Dermis blood vessel endothelial cell (primary cell): ENCODE measurements around the gene GSS. TPM values are rescaled to one million over a fixed set of nuclear protein-coding genes. Genes with fewer than 3 reads are reported as not detected.

Experiments used
- DNase-seq: peaks from one replicate; pipeline ENCODE4 v3.0.0; 2010
- total RNA-seq: library from RNA; depleted of rRNA; stranded (reverse); fragments of >200 nt; gene quantifications from 2 replicates; pipeline ENCODE4 v1.2.3, GENCODE V29; 2014

The GSS gene
- total RNA-seq, 1 donor from 2014 or later = 73.7 TPM

DNA sequence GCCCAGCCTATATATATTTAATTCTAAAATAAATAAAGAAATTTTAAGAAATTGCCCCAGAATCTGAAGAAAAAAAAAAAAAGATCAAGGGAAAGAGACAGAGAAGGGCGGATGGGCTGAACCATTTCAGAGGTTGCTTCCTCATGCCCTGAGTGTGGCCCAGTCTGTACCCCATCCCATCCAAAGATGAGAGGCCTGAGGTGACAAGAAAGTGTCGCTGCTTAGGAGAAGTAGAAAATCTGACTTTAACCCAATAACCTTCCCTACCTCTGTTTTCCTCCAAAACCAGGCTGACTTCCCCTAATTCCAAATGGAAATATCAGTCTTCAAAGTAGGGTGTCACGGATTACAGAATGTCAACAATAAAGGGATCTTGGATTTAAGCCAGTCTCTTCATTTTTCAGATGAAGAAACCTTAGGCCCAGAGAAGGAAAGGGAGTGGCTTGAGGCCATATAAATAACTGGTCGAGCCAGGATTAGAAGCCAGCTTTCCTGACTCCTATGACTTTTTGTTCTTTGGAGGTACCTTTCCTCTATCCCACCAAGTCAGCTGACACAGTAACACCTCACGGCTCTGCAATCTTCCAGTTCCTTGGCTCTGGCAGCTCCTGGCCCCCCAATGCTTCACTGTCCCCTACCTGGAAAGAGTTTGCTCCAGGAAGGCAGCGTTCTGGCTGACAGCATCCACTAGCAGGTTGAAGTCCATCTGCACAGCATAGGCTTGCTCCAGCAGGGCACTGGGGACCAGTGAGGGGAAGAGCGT is 10.1 kb downstream of the GSS start:
- no peak for DNase-seq

DNA sequence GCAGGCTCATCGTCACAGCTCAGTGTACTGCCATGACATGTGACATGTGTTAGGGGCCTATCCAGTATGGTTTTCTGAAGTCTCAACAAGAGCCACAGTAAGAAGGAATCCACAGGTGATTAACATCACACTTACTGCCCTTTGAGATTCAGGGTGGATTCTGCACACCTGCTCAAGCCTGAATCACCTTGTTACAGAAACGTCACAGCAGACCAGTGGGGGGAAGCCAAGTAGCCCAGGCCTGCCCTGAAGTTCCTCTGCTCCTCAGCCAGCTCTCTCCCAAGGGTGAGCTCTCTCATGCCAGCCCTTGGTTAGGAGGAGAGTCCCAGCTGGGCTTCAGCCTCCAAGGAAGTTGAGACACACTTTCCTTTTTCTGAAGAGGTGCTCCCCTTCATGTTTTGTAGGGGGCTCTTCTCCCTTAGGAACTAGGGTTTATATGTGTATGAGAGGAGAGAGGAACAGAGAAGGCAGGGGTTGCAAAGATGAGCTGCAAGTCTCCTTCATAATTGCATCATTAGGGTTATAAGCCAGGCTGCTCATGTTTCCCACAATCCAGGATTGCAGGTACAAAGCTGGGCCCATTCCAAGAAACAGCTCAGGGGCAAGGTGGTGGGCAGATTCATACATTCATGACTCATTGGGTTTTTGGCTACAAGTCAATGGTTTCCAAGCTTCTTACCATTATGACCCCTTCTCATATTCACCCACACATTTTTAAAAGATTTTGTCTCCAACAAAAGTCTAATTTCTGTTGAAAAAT is 11.6 kb downstream of the GSS start:
- no peak for DNase-seq

DNA sequence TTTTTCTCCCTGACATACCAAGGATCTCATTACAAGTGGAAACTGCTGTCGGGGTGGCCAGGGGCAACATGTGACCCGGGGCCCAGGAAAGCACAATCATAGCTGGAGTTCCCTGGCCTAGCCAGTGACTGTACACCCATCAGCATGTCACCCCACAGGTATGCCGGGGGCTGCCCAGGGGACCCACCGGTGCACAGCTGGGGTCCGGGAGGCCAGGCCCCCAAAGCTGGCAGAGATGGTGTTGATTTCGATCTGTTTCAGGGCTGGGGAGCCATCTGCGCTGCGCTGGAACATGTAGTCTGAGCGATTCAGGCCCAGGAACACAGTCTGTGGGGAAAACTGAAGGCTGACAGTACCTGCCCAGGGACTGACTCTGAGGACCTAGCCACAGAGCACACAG is 13.3 kb downstream of the GSS start:
- no peak for DNase-seq

DNA sequence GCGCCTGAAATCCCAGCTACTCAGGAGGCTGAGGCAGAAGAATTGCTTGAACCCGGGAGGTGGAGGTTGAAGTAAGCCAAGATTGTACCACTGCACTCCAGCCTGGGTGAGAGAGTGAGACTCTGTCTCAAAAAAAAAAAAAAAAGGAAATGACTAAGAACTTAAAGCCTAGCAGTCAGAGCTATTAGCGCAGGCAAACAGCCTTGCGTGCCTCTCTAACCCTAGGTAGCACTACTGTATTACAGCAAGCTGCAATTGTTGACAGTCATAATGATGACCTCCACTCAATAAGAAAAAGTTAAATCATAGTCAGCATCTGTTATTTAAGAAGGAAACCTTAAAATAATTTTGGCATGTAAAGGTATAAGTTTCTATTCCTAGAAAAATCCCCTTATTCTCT is 14.4 kb downstream of the GSS start:
- DNase-seq = peak; percentile 74

DNA sequence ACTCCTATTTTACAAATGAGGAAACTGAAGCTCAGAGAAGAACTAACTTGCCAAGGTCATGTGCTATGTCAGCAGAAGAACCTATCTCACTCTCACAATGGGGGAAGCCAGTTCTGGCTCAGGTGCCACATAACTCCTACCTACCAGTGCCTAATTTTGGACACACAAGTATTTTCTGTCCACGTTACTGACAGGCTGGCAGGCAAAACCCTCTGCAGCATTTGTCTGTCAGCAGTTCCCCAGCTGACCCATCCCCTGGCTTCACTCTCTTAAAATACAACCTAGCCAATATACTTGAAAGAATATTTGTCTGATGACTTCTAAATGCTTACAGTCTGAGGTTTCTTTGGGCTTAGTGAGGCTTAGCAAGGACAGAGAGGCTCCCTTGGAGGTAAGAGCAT is 15.5 kb downstream of the GSS start:
- no peak for DNase-seq

DNA sequence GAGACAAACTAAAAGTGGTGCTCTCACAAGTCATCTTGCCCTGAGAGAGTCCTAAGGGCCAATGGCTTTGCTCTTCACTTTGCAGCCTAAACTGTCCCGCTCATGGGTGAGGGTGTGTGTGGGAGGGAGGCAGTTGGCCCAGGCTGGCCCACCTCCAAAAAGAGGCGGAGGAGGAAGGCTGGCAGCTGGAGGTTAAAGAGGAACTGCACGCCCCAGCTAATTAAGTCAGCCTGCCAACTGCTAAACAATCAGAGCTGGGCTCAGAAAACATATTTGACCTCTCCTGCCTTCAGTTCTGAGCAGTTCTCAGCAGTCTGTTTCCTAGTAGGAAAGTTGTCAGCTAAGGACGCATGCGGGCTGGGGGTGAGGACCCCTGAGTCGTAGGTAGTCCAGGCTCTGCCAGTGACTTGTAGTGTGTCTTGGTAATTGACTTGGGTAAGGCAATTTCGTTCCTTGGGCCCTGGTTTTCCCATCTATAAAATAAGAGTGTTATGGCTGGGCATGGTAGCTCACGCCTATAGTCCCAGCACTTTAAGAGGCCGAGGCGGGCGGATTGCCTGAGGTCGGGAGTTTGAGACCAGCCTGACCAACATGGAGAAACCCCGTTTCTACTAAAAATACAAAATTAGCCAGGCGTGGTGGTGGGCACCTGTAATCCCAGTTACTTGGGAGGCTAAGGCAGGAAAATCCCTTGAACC is 17.0 kb downstream of the GSS start:
- DNase-seq = peak; percentile 67

DNA sequence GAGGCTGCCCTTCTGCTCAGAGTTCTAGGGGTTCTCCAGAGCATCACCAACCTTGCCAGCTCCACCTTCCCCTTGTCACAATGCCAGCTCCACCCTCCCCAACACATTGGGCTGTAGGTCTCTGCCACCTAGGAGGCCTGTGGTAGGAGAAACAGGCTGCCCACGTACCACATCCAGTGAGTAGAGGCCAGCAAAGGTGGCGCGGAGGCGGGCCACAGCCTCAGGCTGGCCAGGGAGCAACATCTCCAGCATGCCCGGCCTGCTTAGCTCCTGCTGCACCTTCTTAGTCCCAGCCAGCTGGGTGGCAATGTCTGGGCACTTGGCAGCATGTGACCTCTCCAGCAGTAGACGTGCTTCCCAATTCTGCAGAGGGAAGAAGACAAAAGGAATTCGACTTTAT is 23.8 kb downstream of the GSS start:
- DNase-seq = no peak

DNA sequence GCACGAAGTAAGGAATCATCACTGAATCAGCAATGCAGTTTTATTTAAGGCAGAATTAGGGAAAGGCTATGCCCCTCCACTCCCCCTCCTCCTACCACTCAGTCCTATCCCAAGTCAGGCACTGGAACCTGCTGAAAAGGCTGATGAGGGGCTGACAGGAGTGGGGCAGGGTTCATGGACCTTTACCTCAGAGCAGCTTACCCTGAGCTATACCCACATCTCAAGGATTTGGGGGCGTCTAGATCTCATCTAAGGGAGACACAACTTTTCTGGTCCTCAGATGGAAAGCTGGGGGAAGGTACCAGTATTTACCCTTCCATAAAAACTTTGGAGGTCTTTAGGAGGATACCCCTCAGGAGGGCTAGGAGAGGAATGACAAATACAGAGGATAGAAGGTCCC is 27.2 kb downstream of the GSS start:
- DNase-seq = no peak

DNA sequence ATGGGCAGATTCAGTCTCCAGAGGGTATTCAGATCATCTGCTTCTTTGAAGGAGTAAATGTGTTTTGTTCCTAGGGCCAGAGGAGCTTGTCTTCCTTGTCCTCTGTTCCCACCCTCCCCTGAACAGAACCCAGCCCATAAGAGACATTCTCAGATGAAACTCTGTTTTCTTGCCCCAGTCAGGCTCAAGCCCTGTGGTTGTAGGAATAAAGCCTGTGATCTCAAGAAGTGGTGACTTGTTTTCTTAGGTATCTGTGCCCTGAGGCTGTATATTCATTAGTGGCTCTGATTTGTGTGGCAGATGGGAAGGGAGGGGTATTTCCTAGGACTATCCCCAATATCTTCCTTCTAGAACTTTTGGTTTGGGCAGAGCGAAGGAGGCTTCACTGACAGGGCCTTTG is 27.9 kb downstream of the GSS start:
- no peak for DNase-seq

DNA sequence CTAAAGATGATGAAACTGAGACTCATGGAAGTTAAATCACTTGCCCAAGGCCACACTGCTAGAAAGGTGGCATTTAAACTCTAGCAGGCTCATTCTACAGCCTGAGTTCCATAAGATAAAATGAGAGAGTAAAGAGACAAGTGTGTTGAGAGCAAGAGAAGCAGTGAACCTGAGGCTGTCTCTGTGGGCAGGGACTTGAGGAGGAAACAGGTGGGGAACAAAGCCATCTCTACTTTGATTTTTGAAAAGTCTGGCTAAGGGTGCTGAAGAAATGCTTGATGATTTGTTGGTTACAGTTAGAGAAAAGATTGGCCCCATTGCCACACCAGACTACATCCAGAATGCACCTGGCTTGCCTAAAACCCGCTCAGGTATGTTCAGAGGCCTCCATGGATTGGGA is 29.0 kb downstream of the GSS start:
- no peak for DNase-seq

DNA sequence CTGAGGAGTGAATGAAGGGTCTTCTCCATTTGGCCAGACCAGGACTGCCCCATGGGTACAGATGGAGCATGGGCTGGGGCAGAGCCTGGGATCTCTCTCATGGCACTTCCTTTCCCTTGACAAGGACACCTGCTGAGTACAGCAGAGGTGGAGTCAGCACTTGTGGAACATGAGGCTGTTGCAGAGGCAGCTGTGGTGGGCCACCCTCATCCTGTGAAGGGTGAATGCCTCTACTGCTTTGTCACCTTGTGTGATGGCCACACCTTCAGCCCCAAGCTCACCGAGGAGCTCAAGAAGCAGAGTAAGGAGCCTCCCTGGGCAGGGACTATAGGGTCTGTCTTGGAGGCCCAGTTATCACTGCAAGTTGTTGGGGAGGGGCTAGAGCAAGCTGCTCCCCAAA is 29.6 kb downstream of the GSS start:
- DNase-seq = no peak

DNA sequence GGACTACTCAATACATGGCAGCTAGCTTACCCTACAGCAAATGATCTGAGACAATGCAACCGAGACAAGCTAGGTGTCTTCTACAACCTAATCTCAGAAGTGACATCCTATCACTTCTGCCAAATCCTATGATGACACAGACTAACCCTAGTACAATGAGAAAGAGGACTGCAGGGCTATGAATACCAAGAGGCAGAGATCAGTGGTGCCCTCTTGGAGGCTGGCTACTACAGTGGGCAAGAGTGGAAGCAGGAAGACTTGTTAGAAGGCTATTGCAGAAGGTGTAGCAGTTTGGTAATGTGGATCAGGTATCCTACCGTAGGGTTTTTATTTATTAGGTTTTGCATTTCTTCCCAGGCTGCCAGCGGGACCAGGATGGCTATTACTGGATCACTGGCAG is 30.3 kb downstream of the GSS start:
- DNase-seq = no peak

DNA sequence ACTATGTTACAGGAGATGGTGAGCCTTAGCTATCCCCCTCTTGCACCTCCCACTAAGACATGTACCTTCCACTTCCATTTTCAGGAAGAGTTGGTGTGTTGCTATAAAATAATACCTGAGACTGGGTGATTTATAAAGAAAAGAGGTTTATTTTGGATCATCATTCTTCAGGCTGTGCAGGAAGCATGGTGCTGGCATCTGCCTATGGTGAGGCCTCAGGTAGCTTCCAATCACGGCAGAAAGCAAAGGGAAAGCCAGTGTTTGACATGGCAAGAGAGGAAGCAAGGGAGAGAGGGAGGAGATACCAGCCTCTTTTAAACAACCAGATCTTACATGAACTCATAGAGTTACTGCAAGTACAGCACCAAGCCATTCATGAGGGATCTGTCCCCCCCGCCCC is 32.2 kb downstream of the GSS start:
- no peak for DNase-seq

DNA sequence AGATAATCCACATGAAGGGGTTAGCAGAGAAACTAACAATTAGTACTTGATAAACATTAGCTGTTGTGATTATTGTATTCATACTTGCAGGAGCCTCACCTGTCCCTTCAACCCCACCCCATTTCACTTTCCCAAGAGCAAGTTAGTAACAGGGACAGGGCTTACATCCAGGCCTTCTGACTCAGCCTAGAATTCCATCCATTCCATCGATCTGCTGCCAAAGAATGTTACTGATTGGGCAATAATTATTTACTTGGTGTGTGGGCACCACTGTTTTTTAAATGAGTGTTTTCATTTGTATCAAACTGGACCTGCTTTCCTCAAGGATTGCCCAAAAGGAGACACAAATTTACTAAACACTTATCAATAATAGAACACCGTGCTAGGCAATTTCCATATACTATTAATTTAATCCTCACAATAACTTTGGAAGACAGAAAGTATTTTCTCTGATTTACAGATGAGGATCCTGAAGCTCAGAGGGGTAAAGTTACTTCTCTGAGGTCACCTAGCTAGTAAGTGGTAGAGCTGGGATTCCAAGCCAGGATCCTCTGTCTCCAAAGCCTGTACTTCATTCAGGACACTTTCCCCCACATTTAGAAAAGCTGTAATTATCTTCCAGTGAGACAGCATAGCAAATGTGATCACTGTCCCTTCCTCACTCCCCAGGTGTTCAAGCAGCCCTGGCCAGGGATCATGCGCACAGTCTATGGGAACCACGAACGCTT is 32.8 kb downstream of the GSS start:
- DNase-seq = no peak

DNA sequence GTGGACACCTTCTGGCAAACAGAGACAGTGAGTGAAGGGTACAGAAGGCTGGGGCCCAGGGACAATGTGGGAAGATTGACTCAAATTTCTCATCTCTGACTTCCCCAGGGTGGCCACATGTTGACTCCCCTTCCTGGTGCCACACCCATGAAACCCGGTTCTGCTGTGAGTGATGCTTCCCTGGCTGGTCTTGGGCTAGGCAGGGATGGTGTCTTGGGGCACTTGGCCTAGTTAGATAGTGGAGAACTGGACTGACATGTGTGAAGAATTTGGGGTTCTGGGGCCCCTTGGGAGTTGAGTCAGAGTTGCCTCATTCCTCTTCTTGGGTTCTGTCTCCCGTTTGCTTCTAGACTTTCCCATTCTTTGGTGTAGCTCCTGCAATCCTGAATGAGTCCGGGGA is 34.2 kb downstream of the GSS start:
- DNase-seq = no peak

DNA sequence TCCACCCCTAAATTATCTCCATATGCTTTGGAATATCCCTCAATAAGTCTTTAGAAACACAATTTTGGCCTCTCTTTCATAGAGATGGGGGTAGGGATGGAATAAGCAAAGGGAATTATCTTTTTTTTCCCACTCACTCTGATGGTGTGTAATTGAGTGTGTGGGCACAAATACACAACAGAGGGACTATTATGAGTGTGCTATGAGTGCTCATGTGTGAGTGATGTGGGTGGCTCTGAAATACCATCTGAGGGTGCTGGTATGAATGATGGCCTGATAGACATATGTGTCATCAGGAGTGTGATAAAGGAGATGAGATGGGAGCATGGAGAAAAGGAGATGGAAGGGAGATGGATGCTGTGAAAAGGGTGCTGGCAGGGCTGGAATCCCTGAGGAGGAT is 35.6 kb downstream of the GSS start:
- DNase-seq = no peak

DNA sequence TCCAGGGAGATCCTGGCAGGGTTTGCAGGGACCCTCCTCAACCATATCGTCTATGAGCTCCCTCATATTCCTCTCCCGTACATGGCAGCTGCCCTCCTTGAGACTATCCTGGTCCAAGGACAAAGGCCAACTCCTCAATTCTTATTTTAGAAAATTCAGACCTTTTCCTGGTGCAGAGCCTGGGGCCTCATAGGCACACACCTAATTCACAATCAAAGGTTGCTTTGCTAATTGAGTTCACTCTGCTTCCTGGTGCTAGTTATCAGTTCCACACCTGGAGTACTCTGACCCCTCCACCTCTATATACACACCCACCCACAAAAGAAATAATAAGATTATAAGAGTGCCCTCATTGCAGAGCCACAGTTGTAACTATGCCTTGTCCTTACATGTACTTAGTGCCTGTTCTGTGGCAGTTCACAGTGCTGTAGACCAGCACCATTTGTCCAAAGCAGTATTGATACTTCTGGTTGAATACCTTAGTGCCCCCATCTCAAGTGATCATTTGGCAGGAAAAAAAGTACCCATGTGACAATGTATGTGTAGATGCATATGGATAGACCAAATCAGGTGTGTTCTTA is 38.7 kb downstream of the GSS start:
- no peak for DNase-seq

DNA sequence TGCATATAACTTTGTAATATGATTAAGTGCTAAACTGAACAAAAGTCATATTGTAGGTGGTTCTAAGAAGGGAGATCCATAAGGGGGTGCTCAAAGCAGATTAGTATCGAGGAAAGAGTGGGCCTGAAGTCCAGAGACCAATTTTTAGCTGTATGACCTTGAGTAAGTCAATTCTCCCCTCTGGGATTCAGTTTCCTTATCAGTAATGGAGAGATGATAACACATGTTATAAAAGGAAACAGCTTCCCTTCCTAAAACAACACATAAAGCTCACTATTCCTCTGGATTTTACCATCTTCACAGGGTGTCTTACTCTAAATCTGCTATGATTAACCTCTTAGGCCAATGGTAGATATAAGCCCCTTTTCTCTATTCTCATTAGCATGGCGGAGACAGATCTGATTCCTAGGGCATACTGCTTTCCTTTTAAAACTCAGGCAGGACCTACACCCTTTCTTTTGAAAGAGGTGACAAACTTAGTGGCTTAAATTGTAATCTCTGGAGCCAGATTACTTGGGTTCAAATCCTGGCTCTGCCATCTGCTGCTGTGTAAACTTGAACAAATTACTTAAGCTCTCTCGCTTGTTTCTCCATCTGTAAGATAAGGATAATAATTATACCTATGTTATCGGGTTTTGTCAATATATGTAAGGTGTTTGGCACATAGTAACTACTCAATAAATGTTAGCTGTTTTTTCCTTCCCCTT is 39.7 kb downstream of the GSS start:
- no peak for DNase-seq

DNA sequence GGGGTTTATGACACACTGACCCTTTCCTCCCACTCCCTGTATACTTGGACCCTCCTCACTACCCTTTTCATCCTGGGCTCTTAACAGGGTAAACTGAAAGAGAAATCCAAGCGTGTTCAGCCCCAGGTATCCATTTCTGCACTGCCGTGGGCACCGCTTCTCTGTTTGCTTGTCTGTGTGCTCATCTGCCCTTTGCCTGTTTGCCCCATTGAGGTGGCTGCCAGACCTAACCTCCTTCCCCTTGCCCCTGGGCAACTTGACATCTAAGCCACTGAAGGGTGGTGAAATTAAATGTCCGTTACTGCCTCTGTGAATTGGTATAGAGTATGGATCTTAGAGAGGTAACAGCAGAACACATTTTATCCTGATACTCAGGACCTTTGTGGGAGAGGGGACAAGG is 40.5 kb downstream of the GSS start:
- DNase-seq = no peak

DNA sequence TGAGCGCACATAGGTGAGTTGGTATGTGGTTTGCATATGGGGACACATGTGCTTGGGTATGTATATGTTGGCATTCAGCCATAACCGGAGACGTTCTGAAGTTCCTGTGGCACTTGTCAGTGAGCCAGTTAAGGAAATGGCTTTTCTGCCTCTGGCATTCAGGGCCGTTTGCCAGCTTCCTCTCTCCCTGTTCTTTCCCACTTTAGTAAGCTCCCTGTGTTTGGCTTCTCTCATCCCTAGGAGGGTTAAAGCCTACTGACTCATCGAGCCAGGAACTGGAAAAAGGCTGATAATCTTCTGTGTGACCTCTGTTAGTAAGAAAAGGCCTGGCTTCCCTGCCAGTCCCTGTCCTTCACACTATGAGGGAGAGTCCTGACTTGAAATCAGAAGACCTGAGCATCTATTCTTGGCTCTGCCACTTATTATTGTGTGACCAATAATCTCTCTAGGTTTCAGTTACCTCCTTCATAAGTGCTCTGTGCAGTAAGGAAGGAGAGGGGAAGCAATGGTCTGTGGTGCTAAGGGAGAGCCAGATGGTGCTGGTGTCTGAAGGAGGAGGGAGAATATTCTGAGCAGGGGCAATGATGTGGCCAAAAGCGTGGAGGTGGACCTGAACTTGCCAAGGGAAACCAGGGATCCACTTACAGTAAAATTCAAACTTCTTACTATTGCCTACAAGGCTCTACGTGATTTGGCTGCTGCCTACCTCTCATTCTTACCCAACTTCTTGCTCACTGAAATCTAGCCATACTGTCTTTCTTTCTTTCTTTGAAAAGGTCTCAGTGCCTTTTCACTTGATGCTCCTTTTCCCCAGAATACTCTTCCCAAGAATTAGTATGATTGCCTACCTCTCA is 47.8 kb downstream of the GSS start:
- DNase-seq = peak; percentile 94

DNA sequence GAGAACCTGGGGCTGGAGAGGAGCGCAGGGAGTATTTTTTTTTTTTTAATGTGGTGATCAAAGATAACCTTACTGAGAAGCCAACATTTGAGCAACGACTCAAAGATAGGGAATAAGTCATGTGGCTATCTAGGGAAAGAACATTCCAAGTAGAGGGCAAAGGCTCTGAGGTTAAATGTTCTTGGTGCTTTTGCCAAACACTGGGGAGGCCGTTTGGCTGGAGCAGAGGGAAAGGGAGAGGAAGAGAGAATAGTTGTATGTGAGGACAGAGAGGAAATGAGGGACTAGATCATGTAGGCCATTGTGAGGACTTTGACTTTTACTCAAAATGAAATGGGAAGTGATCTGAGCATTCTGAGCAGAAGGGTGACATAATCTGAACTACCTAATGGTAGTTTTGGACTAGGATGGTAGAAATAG is 51.4 kb downstream of the GSS start:
- DNase-seq = no peak
